H1 (cell line): ENCODE measurements around the gene RARA. TPM values are rescaled to one million over a fixed set of nuclear protein-coding genes. Genes with fewer than 3 reads are reported as not detected.

Experiments used
- CTCF ChIA-PET: fragments of 300-600 bp; sonication (Branson Sonifier 250); formaldehyde crosslinking; loops from one replicate; lab custom pipeline; 2021; ENCODE audit not compliant: partially characterized antibody; lab: Charles Lee
- POLR2A ChIA-PET: fragments of 300-600 bp; sonication (Branson Sonifier 250); formaldehyde crosslinking; loops from one replicate; lab custom pipeline; 2021; ENCODE audit warnings: inconsistent platforms; ENCODE audit not compliant: partially characterized antibody; lab: Charles Lee
- DNase-seq, 2 experiments: peaks; one replicate each; pipeline versions ENCODE4 v3.0.0 to v3.0.0-alpha.2; 2010 to 2022; ENCODE audit warnings: low spot score in 2 of 2, low read depth in 1 of 2, mixed read lengths in 1 of 2
- FAIRE-seq: peaks from 2 replicates; lab custom pipeline; 2011; peaks lifted over from hg19 to GRCh38; lab: Jason Lieb, UNC
- H2AFZ ChIP-seq: 2 replicates; pipeline ENCODE4 v1.8.1; 2012; ENCODE audit warnings: low read length, inconsistent platforms
- H2AK5ac ChIP-seq: 2 replicates; pipeline ENCODE4 v1.6.1; 2013; ENCODE audit warnings: low read depth, low read length
- H2BK120ac ChIP-seq: replicated peaks from 2 replicates; pipeline ENCODE3; 2013; ENCODE audit warnings: low read depth, low read length, inconsistent platforms
- H2BK12ac ChIP-seq: 2 replicates; pipeline ENCODE4 v1.6.1; 2013; ENCODE audit warnings: low read depth, low read length
- H2BK15ac ChIP-seq: 2 replicates; pipeline ENCODE4 v1.6.1; 2013; ENCODE audit warnings: low read length
- H2BK20ac ChIP-seq: 2 replicates; pipeline ENCODE4 v1.6.1; 2013; ENCODE audit warnings: low read length
- H2BK5ac ChIP-seq: 2 replicates; pipeline ENCODE4 v1.6.1; 2013; ENCODE audit warnings: low read depth, low read length
- H3K14ac ChIP-seq: 2 replicates; pipeline ENCODE4 v1.6.1; 2013; ENCODE audit warnings: inconsistent platforms; ENCODE audit not compliant: insufficient read length
- H3K18ac ChIP-seq: 2 replicates; pipeline ENCODE4 v1.6.1; 2013; ENCODE audit warnings: low read length; ENCODE audit errors: extremely low read depth
- H3K23ac ChIP-seq: 2 replicates; pipeline ENCODE4 v1.6.1; 2013; ENCODE audit warnings: inconsistent platforms; ENCODE audit not compliant: insufficient read length
- H3K23me2 ChIP-seq: 2 replicates; pipeline ENCODE4 v1.6.1; 2013; ENCODE audit warnings: low read depth, low read length
- H3K27ac ChIP-seq: 2 replicates; pipeline ENCODE4 v1.6.1; 2011; ENCODE audit warnings: low read depth, low read length, inconsistent platforms
- H3K27me3 ChIP-seq, 4 experiments: replicated peaks in 1 of 4; 1 replicate in 1 of 4; 2 replicates in 3 of 4; pipeline versions ENCODE4 v1.6.1 to v1.8.1; 2011 to 2013; ENCODE audit warnings: low read length in 3 of 4, mild to moderate bottlenecking in 3 of 4, inconsistent platforms in 2 of 4, mixed read lengths in 2 of 4, moderate library complexity in 1 of 4; ENCODE audit not compliant: control insufficient read depth in 3 of 4, insufficient read depth in 3 of 4; ENCODE audit errors: extremely low read depth in 1 of 4
- H3K36me3 ChIP-seq, 4 experiments: 2 replicates each; pipeline versions ENCODE4 v1.6.1 to v1.8.1; 2011 to 2013; ENCODE audit warnings: mild to moderate bottlenecking in 4 of 4, low read length in 3 of 4, moderate library complexity in 2 of 4, control low read depth in 1 of 4, inconsistent platforms in 1 of 4; ENCODE audit not compliant: insufficient read depth in 4 of 4, control insufficient read depth in 2 of 4
- H3K4ac ChIP-seq: replicated peaks from 2 replicates; pipeline ENCODE3; 2013; ENCODE audit warnings: low read length, low read depth, mixed read lengths, inconsistent platforms; ENCODE audit not compliant: insufficient read length
- H3K4me1 ChIP-seq, 4 experiments: replicated peaks in 1 of 4; 1 replicate in 1 of 4; 2 replicates in 3 of 4; pipeline versions ENCODE4 v1.6.1 to v1.8.1; 2011 to 2013; ENCODE audit warnings: low read length in 3 of 4, inconsistent platforms in 2 of 4, mixed read lengths in 1 of 4; ENCODE audit not compliant: insufficient read depth in 4 of 4, control insufficient read depth in 3 of 4
- H3K4me2 ChIP-seq, 2 experiments: 2 replicates each; pipeline versions ENCODE4 v1.6.1 to v1.8.1; 2011 to 2013; ENCODE audit warnings: low read depth in 2 of 2, low read length in 2 of 2, control low read depth in 1 of 2, inconsistent platforms in 1 of 2, mild to moderate bottlenecking in 1 of 2; ENCODE audit not compliant: insufficient read depth in 1 of 2
- H3K4me3 ChIP-seq, 4 experiments: fragments of 200-600, 300-600 bp in 1 of 4; sonication (generic), shearing (Covaris generic), sonication (Bioruptor Twin) in 1 of 4; 2 replicates each; pipeline versions ENCODE4 v1.5.1 to v1.8.1; 2011 to 2016; ENCODE audit warnings: low read length in 4 of 4, low read depth in 3 of 4, control low read depth in 2 of 4, inconsistent platforms in 2 of 4, mild to moderate bottlenecking in 2 of 4, mixed read lengths in 1 of 4, moderate library complexity in 1 of 4; ENCODE audit not compliant: insufficient read depth in 2 of 4; ENCODE audit errors: extremely low read depth in 1 of 4
- H3K56ac ChIP-seq: replicated peaks from 2 replicates; pipeline ENCODE3; 2013; ENCODE audit warnings: low read depth, mild to moderate bottlenecking, mixed read lengths, low read length, inconsistent platforms; ENCODE audit not compliant: insufficient read length
- H3K79me1 ChIP-seq: 2 replicates; pipeline ENCODE4 v1.6.1; 2013; ENCODE audit warnings: low read depth, low read length, control low read depth
- H3K79me2 ChIP-seq, 2 experiments: 2 replicates each; pipeline versions ENCODE4 v1.6.1 to v1.8.1; 2012 to 2013; ENCODE audit warnings: low read length in 2 of 2, mild to moderate bottlenecking in 2 of 2, inconsistent platforms in 1 of 2; ENCODE audit not compliant: insufficient read depth in 2 of 2, control insufficient read depth in 1 of 2
- H3K9ac ChIP-seq, 4 experiments: replicated peaks in 1 of 4; 1 replicate in 1 of 4; 2 replicates in 3 of 4; pipeline versions ENCODE4 v1.6.1 to v1.8.1; 2011 to 2013; ENCODE audit warnings: low read depth in 3 of 4, low read length in 3 of 4, control low read depth in 2 of 4, mild to moderate bottlenecking in 2 of 4, moderate library complexity in 2 of 4, inconsistent platforms in 1 of 4; ENCODE audit errors: extremely low read depth in 1 of 4
- H3K9me3 ChIP-seq, 2 experiments: 2 replicates each; pipeline versions ENCODE4 v1.6.1 to v1.8.1; 2012 to 2013; ENCODE audit warnings: mild to moderate bottlenecking in 2 of 2, moderate library complexity in 2 of 2, control low read depth in 1 of 2, inconsistent platforms in 1 of 2, low read depth in 1 of 2, low read length in 1 of 2, mixed read lengths in 1 of 2; ENCODE audit not compliant: insufficient read depth in 2 of 2
- H4K20me1 ChIP-seq, 2 experiments: replicated peaks in 1 of 2; 2 replicates each; pipeline versions ENCODE3 to v1.8.1; 2011 to 2013; ENCODE audit warnings: inconsistent platforms in 2 of 2, low read length in 2 of 2, mild to moderate bottlenecking in 1 of 2; ENCODE audit not compliant: insufficient read depth in 2 of 2, control insufficient read depth in 1 of 2
- H4K5ac ChIP-seq: 2 replicates; pipeline ENCODE4 v1.6.1; 2013; ENCODE audit warnings: low read length, low read depth, mixed read lengths, inconsistent platforms; ENCODE audit not compliant: insufficient read length
- H4K8ac ChIP-seq: 2 replicates; pipeline ENCODE4 v1.8.0; 2013; ENCODE audit warnings: mild to moderate bottlenecking, moderate library complexity, low read length, inconsistent platforms; ENCODE audit not compliant: insufficient read depth; ENCODE audit errors: extremely low read depth
- H4K91ac ChIP-seq: replicated peaks from 2 replicates; pipeline ENCODE3; 2013; ENCODE audit warnings: low read length, mixed read lengths, inconsistent platforms; ENCODE audit not compliant: insufficient read length
- BACH1 ChIP-seq: IDR thresholded peaks from 2 replicates; pipeline ENCODE4 v1.6.1; 2012; ENCODE audit warnings: low read length, improper control_type of control experiment
- EZH2 ChIP-seq: fragments of 200-600 bp; sonication (generic); IDR thresholded peaks from 2 replicates; pipeline ENCODE4 v1.7.1; 2012; ENCODE audit warnings: low read depth, mild to moderate bottlenecking, moderate library complexity, low read length, inconsistent platforms; ENCODE audit not compliant: severe bottlenecking
- JUN ChIP-seq: IDR thresholded peaks from 2 replicates; pipeline ENCODE4 v1.6.1; 2011; ENCODE audit warnings: low read depth, mild to moderate bottlenecking, improper control_type of control experiment, low read length
- KDM4A ChIP-seq: IDR thresholded peaks from one replicate; pipeline ENCODE4 v1.7.1; 2012; ENCODE audit warnings: low read depth, mild to moderate bottlenecking, moderate library complexity, low read length, inconsistent platforms; ENCODE audit not compliant: severe bottlenecking
- KDM5A ChIP-seq: fragments of 200-600 bp; IDR thresholded peaks from 2 replicates; pipeline ENCODE4 v1.7.1; 2012; ENCODE audit warnings: mild to moderate bottlenecking, low read length, inconsistent platforms, mixed read lengths
- RNF2 ChIP-seq: fragments of 200-900, 300-1000 bp; sonication (generic); IDR thresholded peaks from 2 replicates; pipeline ENCODE4 v1.7.1; 2016; ENCODE audit warnings: borderline replicate concordance, low read depth, mild to moderate bottlenecking, antibody characterized with exemption, low read length; ENCODE audit not compliant: poor library complexity, severe bottlenecking; ENCODE audit errors: missing control alignments
- SAP30 ChIP-seq: fragments of 300-600 bp; sonication (generic); IDR thresholded peaks from 2 replicates; pipeline ENCODE4 v1.7.1; 2012; ENCODE audit warnings: low read length, moderate library complexity, mild to moderate bottlenecking, inconsistent platforms; ENCODE audit not compliant: insufficient read depth, insufficient replicate concordance
- TAF7 ChIP-seq: optimal IDR thresholded peaks from 2 replicates; pipeline ENCODE3; 2011; ENCODE audit warnings: low read depth, mild to moderate bottlenecking, inconsistent platforms, low read length, moderate library complexity, borderline replicate concordance
- TBP ChIP-seq: IDR thresholded peaks from 2 replicates; pipeline ENCODE4 v1.6.1; 2011; ENCODE audit warnings: low read depth, low read length, improper control_type of control experiment
- TCF12 ChIP-seq: IDR thresholded peaks from 2 replicates; pipeline ENCODE4 v1.6.1; 2011; ENCODE audit warnings: low read depth, mild to moderate bottlenecking, low read length
- WGBS, 2 experiments: shearing (Covaris generic) in 1 of 2; methylation state at CpG; one replicate each; pipeline versions ENCODE4 v1.1.6 to v1.1.7; 2013 to 2015; ENCODE audit warnings: low lambda C conversion rate in 2 of 2, mixed read lengths in 2 of 2, inconsistent platforms in 1 of 2, low coverage in 1 of 2, missing lambda C conversion rate in 1 of 2; ENCODE audit not compliant: insufficient replicate concordance in 2 of 2, insufficient coverage in 1 of 2, insufficient read length in 1 of 2; ENCODE audit errors: extremely low coverage in 1 of 2, missing lambda C conversion rate in 1 of 2; 5-methylcytosine and 5-hydroxymethylcytosine counted together
- polyA plus RNA-seq, 7 experiments: library from polyadenylated mRNA; depleted of rRNA in 3 of 7; stranded (reverse) in 5 of 7; unstranded in 2 of 7; fragments of >200 nt in 5 of 7; fragments of 200-250 nt in 2 of 7; gene quantifications; 1 replicate in 5 of 7; 2 replicates in 1 of 7; 4 replicates in 1 of 7; pipeline versions ENCODE4 v1.2.1 to v1.2.3, GENCODE V29; 2011 to 2013; ENCODE audit warnings: missing spikeins in 2 of 7, mixed read lengths in 2 of 7
- total RNA-seq: library from RNA; stranded (reverse); fragmentation: NEBNext Ultra II Directional; extraction: Animal tissue kit (Norgen Biotek cat#: 25700); gene quantifications from 2 replicates; pipeline ENCODE4 v1.2.1, GENCODE V29; 2021

RARA gene
- total and polyA plus RNA-seq, 2 of the 8 experiments (the other 6 are each of a cell fraction or from before 2014, with no cell fraction given): 4.4 to 16.5 TPM

- H3K4me2 ChIP-seq: no peak overlapping the region
- no peak overlapping the region for H3K23ac ChIP-seq
- H3K4me1 ChIP-seq: peaks cover 0 to 20% (median 9%) of the 10 kb centered on the region in 4 experiments; a peak in 5 of 7 replicates
- no peaks in the 10 kb centered on the region for H3K23me2 ChIP-seq
- no peak overlapping the region for H4K5ac ChIP-seq
- no peak overlapping the region for H2AK5ac ChIP-seq
- no peak overlapping the region for H2AFZ ChIP-seq
- ChIA-PET CTCF (interaction anchor here (0.6 to 30.8 kb wide), 12 partner anchors 8 to 204 kb away, joined by 3 to 1198 read pairs (median 8); partner anchors contain the start of genes GJD3 and RARA), POLR2A (interaction anchor here (0.8 to 27.8 kb wide), 4 partner anchors 8 to 285 kb away, joined by 3 to 570 read pairs (median 3); partner anchors contain the start of genes CDC6 and RARA)
- no peak overlapping the region for H2BK15ac ChIP-seq
- WGBS, 2 experiments: 87% methylated on average over 16 of the region's 33 CpGs; no CpG with 5 or more reads in 1 of the 2 experiments
- H3K27me3 ChIP-seq: 0 out of 7 replicates have a peak, but pooled peaks cover 0 to 2% (median 0%) of the 10 kb centered on the region in 4 experiments
- no peak overlapping the region for H2BK20ac ChIP-seq
- no peak overlapping the region for H3K27ac ChIP-seq
- DNase-seq: no peak
- no peak overlapping the region for H2BK12ac ChIP-seq
- H3K79me2 ChIP-seq: no peaks in the 10 kb centered on the region
- H3K9me3 ChIP-seq: no peaks in the 10 kb centered on the region
- H4K20me1 ChIP-seq: peaks cover 0 to 7% of the 10 kb centered on the region in 2 experiments
- H3K9ac ChIP-seq: no peak overlapping the region
- no peak overlapping the region for H2BK120ac ChIP-seq
- FAIRE-seq: no peak
- H2BK5ac ChIP-seq: no peak overlapping the region; the same call in 1 of the 2 replicates
- no peaks in the 10 kb centered on the region for H3K79me1 ChIP-seq
- no peak overlapping the region for H4K91ac ChIP-seq
- H3K36me3 ChIP-seq: no peaks in the 10 kb centered on the region
- H3K18ac ChIP-seq: no peak overlapping the region
- H3K14ac ChIP-seq: no peak overlapping the region
- H3K56ac ChIP-seq: no peak overlapping the region
- H4K8ac ChIP-seq: peak overlapping the region; percentile 88
- no peak overlapping the region for H3K4me3 ChIP-seq
- H3K4ac ChIP-seq: no peak overlapping the region
- TF ChIP-seq KDM4A (no peak), SAP30 (no peak), BACH1 (no peak), JUN (no peak), RNF2 (no peak), TCF12 (no peak), TAF7 (no peak), KDM5A (no peak), TBP (no peak), EZH2 (no peak)
Observed at GRCh38 chr17:40355804-40356758, 47.1 kb downstream of the RARA start.
